Suprapubic skin (tissue), 4 donors: Measurements from ENCODE around the gene AMIGO3. TPM values are rescaled to one million over a fixed set of nuclear protein-coding genes. Genes with fewer than 3 reads are reported as not detected.

Experiments used
- DNase-seq, 2 donors: peaks; one replicate each; pipeline ENCODE4 v3.0.0-alpha.2; 2019; ENCODE audit warnings: low spot score in 2 of 2
- H3K27ac ChIP-seq: fragments of 200-600 bp; sonication (generic); one replicate; pipeline ENCODE4 v1.5.1; 2019
- H3K27me3 ChIP-seq: fragments of 200-600 bp; sonication (generic); one replicate; pipeline ENCODE4 v1.5.1; 2019
- H3K36me3 ChIP-seq: fragments of 200-600 bp; sonication (generic); one replicate; pipeline ENCODE4 v1.5.1; 2019
- H3K4me1 ChIP-seq: fragments of 200-600 bp; sonication (generic); one replicate; pipeline ENCODE4 v1.5.1; 2019
- H3K4me3 ChIP-seq: fragments of 200-600 bp; sonication (generic); one replicate; pipeline ENCODE4 v1.5.1; 2019; ENCODE audit warnings: mild to moderate bottlenecking
- H3K9me3 ChIP-seq: fragments of 200-600 bp; sonication (generic); one replicate; pipeline ENCODE4 v1.5.1; 2019
- CTCF ChIP-seq, 2 donors: fragments of 200-600 bp in 1 of 2; fragments of 450-650 bp in 1 of 2; sonication (generic) in 1 of 2; IDR thresholded peaks; one replicate each; pipeline ENCODE4 v1.5.1; 2016 to 2019; ENCODE audit warnings: antibody characterized with exemption in 2 of 2, mild to moderate bottlenecking in 1 of 2, moderate library complexity in 1 of 2
- EP300 ChIP-seq: sonication (generic); formaldehyde crosslinking; IDR thresholded peaks from one replicate; pipeline ENCODE4 v1.6.1; 2017; ENCODE audit warnings: antibody characterized with exemption
- POLR2A ChIP-seq, 2 donors: fragments of 450-650 bp; IDR thresholded peaks; one replicate each; pipeline ENCODE4 v1.6.1; 2017; ENCODE audit warnings: antibody characterized with exemption in 2 of 2, mild to moderate bottlenecking in 2 of 2, moderate library complexity in 2 of 2
- POLR2AphosphoS5 ChIP-seq, 3 donors: sonication (generic); formaldehyde crosslinking; IDR thresholded peaks; one replicate each; pipeline ENCODE4 v1.6.1; 2017; ENCODE audit warnings: antibody characterized with exemption in 3 of 3
- WGBS: methylation state at CpG from one replicate; pipeline ENCODE4 v1.1.5; 2018; 5-methylcytosine and 5-hydroxymethylcytosine counted together
- total RNA-seq, 4 donors: library from RNA; depleted of rRNA; stranded (reverse); fragments of >200 nt; gene quantifications; one replicate each; pipeline ENCODE4 v1.1.0, GENCODE V29; 2016

The AMIGO3 gene
- total RNA-seq, 4 donors from 2014 or later: 1.6 to 3.8 (median 2.5) TPM

- H3K27me3 ChIP-seq: no peaks in the 10 kb centered on the region
- peaks cover 51% of the 10 kb centered on the region for H3K4me1 ChIP-seq
- H3K4me3 ChIP-seq: peak overlapping the region; percentile 46
- DNase-seq: peak in 1 of 2 donors; percentile 66
- peaks cover 30% of the 10 kb centered on the region for H3K36me3 ChIP-seq
- no peak for TF ChIP-seq POLR2AphosphoS5 (IDR thresholded peaks at IDR 0.05)
- no peak for TF ChIP-seq EP300
- no peak for TF ChIP-seq POLR2A (IDR thresholded peaks at IDR 0.05)
- no peak for TF ChIP-seq CTCF (IDR thresholded peaks at IDR 0.05)
- H3K27ac ChIP-seq: no peak overlapping the region
- WGBS: 52% methylated on average over 48 of the region's 75 CpGs
- no peaks in the 10 kb centered on the region for H3K9me3 ChIP-seq
Measured at GRCh38 chr3:49717959-49718857, 1.3 kb downstream of the AMIGO3 start.

DNA sequence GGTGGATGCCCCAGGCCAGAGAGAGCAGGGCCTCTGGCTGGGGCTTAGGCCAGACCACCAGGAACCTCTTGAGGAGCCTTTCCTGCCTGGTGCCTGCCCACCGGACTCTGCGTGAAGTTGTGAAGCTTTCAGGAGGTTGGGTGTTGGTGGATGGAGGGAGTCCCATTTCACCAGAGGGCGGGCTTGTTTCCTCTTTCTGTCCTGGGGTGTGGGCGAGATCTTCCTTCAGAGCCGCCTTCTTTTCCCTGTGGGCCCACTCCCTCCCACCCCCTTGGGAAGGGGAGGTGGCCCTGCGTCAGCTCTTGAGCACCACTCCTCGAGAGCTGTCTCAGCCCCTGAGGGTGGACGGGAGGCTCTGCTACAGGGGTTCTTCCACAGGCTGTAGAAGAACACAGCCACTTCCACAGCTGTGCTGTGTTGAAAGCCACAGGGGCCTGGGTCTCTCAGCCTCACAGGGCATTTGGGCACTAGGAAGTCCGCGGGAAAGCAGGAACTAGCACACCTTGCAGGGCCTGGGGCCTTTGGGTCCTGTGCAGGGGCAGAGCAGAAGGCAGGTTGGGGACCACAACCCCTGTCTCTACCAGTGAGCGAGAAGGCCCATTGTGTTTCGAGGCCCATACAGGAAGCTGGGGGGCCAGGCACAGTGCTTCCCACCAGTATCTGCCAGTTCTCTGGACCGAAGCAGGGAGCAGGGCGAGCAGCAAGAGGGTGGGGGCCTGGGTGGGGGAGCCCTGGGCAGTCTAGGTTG lies 2.1 kb downstream of the AMIGO3 start:
- H3K9me3 ChIP-seq: no peaks in the 10 kb centered on the region
- H3K27ac ChIP-seq: no peak overlapping the region
- DNase-seq: no peak
- H3K27me3 ChIP-seq: no peaks in the 10 kb centered on the region
- 89% methylated on average over 8 of the region's 14 CpGs for WGBS
- TF ChIP-seq POLR2AphosphoS5 (IDR thresholded peaks at IDR 0.05) (no peak), EP300 (no peak), CTCF (IDR thresholded peaks at IDR 0.05) (no peak), POLR2A (IDR thresholded peaks at IDR 0.05) (no peak)
- H3K4me1 ChIP-seq: peaks cover 43% of the 10 kb centered on the region
- H3K36me3 ChIP-seq: peaks cover 35% of the 10 kb centered on the region
- H3K4me3 ChIP-seq: no peak overlapping the region

- 75% methylated on average over 6 of the region's 16 CpGs for WGBS
- TF ChIP-seq CTCF (IDR thresholded peaks at IDR 0.05) (no peak), POLR2A (IDR thresholded peaks at IDR 0.05) (no peak), POLR2AphosphoS5 (IDR thresholded peaks at IDR 0.05) (no peak), EP300 (no peak)
- Histone ChIP-seq H3K9me3 (no peaks in the 10 kb centered on the region), H3K4me3 (no peak overlapping the region), H3K4me1 (peaks cover 37% of the 10 kb centered on the region), H3K27ac (no peak overlapping the region), H3K36me3 (peaks cover 31% of the 10 kb centered on the region), H3K27me3 (no peaks in the 10 kb centered on the region)
- DNase-seq: no peak
Measured at GRCh38 chr3:49716691-49717210, 2.7 kb downstream of the AMIGO3 start.

DNA sequence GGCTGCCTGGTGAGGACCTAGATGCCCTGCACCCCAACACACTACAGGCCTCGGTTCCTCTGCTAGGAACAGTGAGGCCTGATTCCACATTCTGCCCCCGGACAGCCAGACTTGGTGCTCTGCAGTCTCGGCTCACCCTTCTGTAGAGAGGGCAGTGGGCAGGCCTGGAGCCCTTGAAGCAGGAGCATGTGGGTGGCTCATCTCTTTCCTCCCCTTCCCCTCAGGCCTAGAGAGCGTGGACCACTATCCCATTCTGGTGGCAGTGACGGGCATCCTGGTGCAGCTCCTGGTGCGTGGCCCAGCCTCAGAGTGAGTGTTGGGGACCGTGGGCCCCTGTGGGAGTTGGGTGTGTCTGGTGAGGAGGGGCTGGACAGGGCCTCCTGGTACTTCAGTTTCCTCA lies 3.3 kb downstream of the AMIGO3 start:
- 95% methylated on average over 7 of the region's 7 CpGs for WGBS
- H3K36me3 ChIP-seq: peaks cover 25% of the 10 kb centered on the region
- H3K4me3 ChIP-seq: no peak overlapping the region
- no peak for TF ChIP-seq POLR2A (IDR thresholded peaks at IDR 0.05)
- no peak for TF ChIP-seq CTCF (IDR thresholded peaks at IDR 0.05)
- no peak for TF ChIP-seq EP300
- no peak for TF ChIP-seq POLR2AphosphoS5 (IDR thresholded peaks at IDR 0.05)
- H3K4me1 ChIP-seq: peaks cover 35% of the 10 kb centered on the region
- no peak overlapping the region for H3K27ac ChIP-seq
- H3K9me3 ChIP-seq: no peaks in the 10 kb centered on the region
- no peak for DNase-seq
- no peaks in the 10 kb centered on the region for H3K27me3 ChIP-seq
